ENCODE data around the gene CELF1.

DNA sequence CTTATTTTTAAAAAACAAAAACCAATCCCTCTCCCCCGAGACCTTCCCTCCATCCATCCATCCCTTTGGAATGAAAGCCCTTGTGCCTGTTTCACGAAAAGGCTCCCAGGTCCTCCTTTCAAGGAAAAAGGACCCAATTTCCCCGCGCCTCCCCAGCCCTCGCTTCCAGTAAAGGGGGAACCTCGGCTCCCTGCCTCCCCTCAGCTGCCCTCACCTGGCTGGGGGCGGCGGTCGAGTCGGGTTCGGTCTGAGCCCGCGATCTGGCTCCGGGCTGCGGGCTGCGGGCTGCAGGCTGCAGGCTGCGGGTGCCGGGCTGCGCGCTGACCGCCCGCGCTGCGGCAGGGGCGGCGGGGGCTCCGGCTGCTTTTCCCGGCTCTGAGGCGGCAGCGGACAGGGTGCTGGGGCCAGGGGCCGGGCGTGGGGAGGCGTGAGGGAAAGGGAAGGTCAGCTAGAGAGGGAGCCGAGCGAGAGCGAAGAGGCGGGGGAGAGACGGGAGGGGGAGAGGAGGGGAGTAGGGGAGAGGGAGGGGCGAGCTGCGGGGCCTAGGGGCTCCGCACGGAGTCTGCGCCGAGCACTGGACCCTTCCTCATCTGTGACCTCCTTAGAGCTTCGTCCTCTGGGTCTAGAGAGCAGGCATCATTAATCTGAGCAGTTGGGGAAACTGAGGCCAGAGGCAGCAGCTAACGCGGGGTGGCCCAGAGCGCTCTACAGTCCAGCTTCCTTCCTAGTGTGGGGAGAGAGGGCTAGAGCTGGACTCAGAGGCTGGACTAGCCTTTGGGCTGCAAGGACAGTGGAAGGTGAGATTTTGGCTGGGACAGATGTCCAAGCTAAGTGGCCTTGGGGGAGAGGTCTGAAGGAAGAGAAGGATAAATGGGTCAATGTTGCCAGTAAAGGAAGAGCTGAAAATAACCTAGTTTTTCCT is 41.3 kb upstream of the CELF1 start, which contains the start of gene C1QTNF4:
- TF ChIP-seq, protein P1, sequence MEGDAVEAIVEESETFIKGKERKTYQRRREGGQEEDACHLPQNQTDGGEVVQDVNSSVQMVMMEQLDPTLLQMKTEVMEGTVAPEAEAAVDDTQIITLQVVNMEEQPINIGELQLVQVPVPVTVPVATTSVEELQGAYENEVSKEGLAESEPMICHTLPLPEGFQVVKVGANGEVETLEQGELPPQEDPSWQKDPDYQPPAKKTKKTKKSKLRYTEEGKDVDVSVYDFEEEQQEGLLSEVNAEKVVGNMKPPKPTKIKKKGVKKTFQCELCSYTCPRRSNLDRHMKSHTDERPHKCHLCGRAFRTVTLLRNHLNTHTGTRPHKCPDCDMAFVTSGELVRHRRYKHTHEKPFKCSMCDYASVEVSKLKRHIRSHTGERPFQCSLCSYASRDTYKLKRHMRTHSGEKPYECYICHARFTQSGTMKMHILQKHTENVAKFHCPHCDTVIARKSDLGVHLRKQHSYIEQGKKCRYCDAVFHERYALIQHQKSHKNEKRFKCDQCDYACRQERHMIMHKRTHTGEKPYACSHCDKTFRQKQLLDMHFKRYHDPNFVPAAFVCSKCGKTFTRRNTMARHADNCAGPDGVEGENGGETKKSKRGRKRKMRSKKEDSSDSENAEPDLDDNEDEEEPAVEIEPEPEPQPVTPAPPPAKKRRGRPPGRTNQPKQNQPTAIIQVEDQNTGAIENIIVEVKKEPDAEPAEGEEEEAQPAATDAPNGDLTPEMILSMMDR (IDR thresholded peaks at IDR 0.05) = no peak
- no peak for TF ChIP-seq POLR2A (IDR thresholded peaks at IDR 0.05; ENCODE audit: low read depth)

All from esophagus muscularis mucosa (tissue), 3 donors.